ENCODE data around the gene NOL4L. TPM values are rescaled to one million over a fixed set of nuclear protein-coding genes. Genes with fewer than 3 reads are reported as not detected.

Gene NOL4L
- total and polyA plus RNA-seq, 4 donors = 7.9 to 20.6 (median 12.2) TPM

DNA sequence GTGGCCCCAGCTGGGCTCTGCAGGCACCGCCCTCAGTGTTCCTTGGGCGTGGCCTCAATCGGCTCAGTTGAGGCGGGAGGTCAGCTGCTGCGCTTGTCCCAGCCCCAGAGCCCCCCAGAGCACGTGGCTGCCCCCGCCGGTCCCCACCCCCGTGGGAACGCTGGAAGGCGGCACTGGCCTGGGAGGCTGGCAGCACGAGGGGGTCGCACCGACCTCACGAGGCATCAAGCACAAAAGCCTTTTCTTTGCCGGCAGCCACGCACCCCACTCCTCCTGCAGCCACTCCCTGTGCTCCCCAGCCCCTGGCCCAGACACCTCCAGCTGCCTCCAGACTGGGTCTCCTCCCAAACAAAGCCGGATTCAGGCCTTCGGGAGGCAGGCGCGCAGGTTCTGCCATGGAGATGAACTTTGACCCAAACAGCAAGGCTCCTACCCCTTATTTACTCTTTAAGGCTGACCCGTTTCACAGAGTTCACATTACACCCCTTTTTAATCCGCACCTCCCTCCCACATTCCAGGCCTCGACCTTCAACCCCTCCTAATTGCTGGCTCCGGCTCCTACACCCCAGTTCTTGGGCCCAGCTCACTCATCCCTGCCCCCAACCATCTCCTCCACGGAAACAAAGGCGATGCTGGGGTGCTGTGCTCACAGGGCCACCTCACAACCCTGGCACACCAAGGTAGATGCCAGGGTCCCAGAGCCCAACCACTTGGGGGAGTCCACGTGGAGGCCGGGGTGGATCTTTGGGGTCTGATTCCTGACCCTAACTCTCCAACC lies 111.7 kb downstream of the NOL4L start:
- Histone ChIP-seq H3K9me3 (ENCODE audit: control insufficient read depth in 4 of 4, insufficient read depth in 3 of 4, low read length in 3 of 4) (no peaks in the 10 kb centered on the region), H3K4me3 (no peak overlapping the region), H3K27ac (ENCODE audit: low read depth in 1 of 2, low read length in 1 of 2) (peak overlapping the region in 1 of 2 donors; percentile 91), H3K4me1 (ENCODE audit: control insufficient read depth in 5 of 5, insufficient read depth in 5 of 5, low read length in 5 of 5) (peaks cover 6 to 63% (median 48%) of the 10 kb centered on the region in 5 donors), H3K9ac (ENCODE audit: insufficient read depth in 1 of 2, low read length in 2 of 2) (peak overlapping the region in 1 of 2 donors; percentile 18), H3K27me3 (ENCODE audit: control insufficient read depth in 3 of 3, insufficient read depth in 3 of 3, low read length in 2 of 3) (no peaks in the 10 kb centered on the region), H3K36me3 (ENCODE audit: control insufficient read depth in 4 of 4, insufficient read depth in 4 of 4, low read length in 4 of 4) (peaks cover 0 to 11% (median 3%) of the 10 kb centered on the region in 4 donors)
- TF ChIP-seq, protein P1, sequence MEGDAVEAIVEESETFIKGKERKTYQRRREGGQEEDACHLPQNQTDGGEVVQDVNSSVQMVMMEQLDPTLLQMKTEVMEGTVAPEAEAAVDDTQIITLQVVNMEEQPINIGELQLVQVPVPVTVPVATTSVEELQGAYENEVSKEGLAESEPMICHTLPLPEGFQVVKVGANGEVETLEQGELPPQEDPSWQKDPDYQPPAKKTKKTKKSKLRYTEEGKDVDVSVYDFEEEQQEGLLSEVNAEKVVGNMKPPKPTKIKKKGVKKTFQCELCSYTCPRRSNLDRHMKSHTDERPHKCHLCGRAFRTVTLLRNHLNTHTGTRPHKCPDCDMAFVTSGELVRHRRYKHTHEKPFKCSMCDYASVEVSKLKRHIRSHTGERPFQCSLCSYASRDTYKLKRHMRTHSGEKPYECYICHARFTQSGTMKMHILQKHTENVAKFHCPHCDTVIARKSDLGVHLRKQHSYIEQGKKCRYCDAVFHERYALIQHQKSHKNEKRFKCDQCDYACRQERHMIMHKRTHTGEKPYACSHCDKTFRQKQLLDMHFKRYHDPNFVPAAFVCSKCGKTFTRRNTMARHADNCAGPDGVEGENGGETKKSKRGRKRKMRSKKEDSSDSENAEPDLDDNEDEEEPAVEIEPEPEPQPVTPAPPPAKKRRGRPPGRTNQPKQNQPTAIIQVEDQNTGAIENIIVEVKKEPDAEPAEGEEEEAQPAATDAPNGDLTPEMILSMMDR (IDR thresholded peaks at IDR 0.05; ENCODE audit: control extremely low read depth, extremely low read depth) = no peak
- DNase-seq = no peak
- ATAC-seq (ENCODE audit: insufficient read depth, low FRiP score) = no peak
- 57 to 73% methylated on average over 29 of the region's 29 CpGs for WGBS, 2 donors

DNA sequence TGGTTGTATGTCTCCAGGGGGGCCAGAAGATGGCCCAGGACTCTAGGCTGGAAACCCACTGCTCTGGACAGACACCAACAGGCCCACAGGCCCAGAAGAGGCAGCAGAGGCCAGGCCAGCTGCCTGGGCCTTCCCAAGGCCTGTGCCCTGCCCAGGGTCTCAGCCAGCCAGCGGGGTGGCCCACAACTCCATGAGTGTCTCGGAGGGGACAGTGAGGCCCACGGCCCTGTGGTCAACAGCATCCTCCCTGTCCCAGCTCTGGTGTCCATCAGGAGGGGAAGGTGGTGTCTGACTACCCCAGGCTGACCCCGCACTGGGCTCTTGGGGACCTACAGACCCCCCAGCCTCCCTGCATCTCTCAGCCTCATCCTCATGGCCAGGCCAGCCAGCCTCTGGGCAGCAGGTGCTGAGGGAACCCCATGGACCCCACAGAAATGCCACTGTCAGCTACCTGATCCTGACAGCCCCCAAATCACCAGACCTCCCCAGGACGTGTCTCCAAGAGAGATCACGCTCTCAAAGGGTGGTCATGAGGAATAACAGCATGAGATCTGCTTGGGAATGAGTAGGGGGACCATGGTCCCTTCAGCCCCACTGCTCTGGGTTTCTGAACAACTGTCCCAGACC lies 112.4 kb downstream of the NOL4L start:
- DNase-seq = no peak
- TF ChIP-seq, protein P1 (IDR thresholded peaks at IDR 0.05; ENCODE audit: control extremely low read depth, extremely low read depth) = no peak

DNA sequence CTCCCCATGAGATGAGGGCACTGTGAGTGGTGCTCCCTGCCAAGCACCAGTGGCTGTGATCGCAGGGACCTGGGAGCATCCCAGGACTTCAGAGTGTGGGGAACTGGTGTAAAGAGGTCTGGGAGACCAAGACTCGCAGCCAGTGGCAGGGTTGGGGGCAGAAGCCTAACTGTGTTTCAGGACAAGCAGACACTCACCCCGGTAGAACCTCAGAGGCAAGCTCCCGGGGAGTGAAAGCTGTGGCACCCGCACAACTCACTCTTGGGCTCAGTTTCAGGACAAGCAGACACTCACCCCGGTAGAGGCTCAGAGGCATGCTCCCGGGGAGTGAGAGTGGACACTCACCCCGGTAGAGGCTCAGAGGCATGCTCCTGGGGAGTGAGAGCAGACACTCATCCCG lies 114.2 kb downstream of the NOL4L start:
- 71 to 87% methylated on average over 9 of the region's 9 CpGs for WGBS, 2 donors
- H3K9ac ChIP-seq (ENCODE audit: insufficient read depth in 1 of 2, low read length in 2 of 2) = no peak overlapping the region
- no peak for DNase-seq

More for the DNA sequence above, 112.4 kb downstream of the NOL4L start:
- Histone ChIP-seq H3K9me3 (ENCODE audit: control insufficient read depth in 4 of 4, insufficient read depth in 3 of 4, low read length in 3 of 4) (no peaks in the 10 kb centered on the region), H3K27me3 (ENCODE audit: control insufficient read depth in 3 of 3, insufficient read depth in 3 of 3, low read length in 2 of 3) (no peaks in the 10 kb centered on the region), H3K4me1 (ENCODE audit: control insufficient read depth in 5 of 5, insufficient read depth in 5 of 5, low read length in 5 of 5) (peaks cover 6 to 68% (median 43%) of the 10 kb centered on the region in 5 donors), H3K27ac (ENCODE audit: low read depth in 1 of 2, low read length in 1 of 2) (peak overlapping the region in 1 of 2 donors; percentile 72), H3K9ac (ENCODE audit: insufficient read depth in 1 of 2, low read length in 2 of 2) (no peak overlapping the region), H3K4me3 (no peak overlapping the region), H3K36me3 (ENCODE audit: control insufficient read depth in 4 of 4, insufficient read depth in 4 of 4, low read length in 4 of 4) (peaks cover 0 to 11% (median 3%) of the 10 kb centered on the region in 4 donors)
- 85 to 87% methylated on average over 6 of the region's 6 CpGs for WGBS, 2 donors
- no peak for ATAC-seq (ENCODE audit: insufficient read depth, low FRiP score)

More for the DNA sequence above, 114.2 kb downstream of the NOL4L start:
- H3K27me3 ChIP-seq (ENCODE audit: control insufficient read depth in 3 of 3, insufficient read depth in 3 of 3, low read length in 2 of 3) = no peaks in the 10 kb centered on the region
- H3K36me3 ChIP-seq (ENCODE audit: control insufficient read depth in 4 of 4, insufficient read depth in 4 of 4, low read length in 4 of 4) = peaks cover 0 to 11% (median 3%) of the 10 kb centered on the region in 4 donors
- peaks cover 2 to 68% (median 27%) of the 10 kb centered on the region in 5 donors for H3K4me1 ChIP-seq (ENCODE audit: control insufficient read depth in 5 of 5, insufficient read depth in 5 of 5, low read length in 5 of 5)
- H3K27ac ChIP-seq (ENCODE audit: low read depth in 1 of 2, low read length in 1 of 2) = peak overlapping the region in 1 of 2 donors; percentile 13
- no peak overlapping the region for H3K4me3 ChIP-seq
- TF ChIP-seq, protein P1 (IDR thresholded peaks at IDR 0.05; ENCODE audit: control extremely low read depth, extremely low read depth) = no peak
- H3K9me3 ChIP-seq (ENCODE audit: control insufficient read depth in 4 of 4, insufficient read depth in 3 of 4, low read length in 3 of 4) = no peaks in the 10 kb centered on the region
- ATAC-seq (ENCODE audit: insufficient read depth, low FRiP score) = no peak

Measured in lung (tissue), 12 donors.